Measurements from ENCODE around the gene ROBO4.

Gene ROBO4

DNA sequence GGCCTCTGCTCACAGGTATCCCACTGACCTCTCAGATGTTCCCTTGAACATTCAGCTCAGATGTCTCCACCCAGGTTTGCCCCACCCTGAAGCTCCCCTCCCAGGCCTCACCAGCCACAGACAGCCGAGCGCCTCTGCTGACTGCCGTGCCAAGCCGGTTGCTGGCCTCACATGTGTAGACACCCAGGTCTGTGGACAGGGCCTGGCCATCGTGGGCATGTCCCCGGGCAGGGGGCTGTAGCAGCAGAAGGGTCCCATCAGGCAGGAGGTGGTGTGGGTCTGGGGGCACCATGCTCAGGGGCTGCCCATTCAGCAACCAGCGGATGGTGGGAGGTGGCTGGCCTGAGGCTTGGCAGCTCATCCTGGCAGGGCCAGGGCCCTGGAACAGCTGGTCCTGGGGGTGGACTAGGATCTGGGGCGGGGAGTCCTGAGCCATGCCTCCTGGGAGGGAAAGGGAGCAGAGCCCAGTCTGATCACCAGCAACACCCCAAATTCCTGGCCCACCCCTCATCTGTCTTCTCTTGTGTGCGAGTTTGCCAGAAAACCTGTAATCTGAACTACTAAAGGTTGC is 759 bp downstream of the ROBO4 start:
- H3K4me1 Mint-ChIP-seq = no peaks in the 10 kb centered on the region
- no peaks in the 10 kb centered on the region for H3K9me3 Mint-ChIP-seq
- DNase-seq = no peak
- H3K4me3 Mint-ChIP-seq = no peak overlapping the region
- no peak for ATAC-seq
- peaks cover 36% of the 10 kb centered on the region for H3K27me3 Mint-ChIP-seq
- H3K27ac Mint-ChIP-seq = no peak overlapping the region

DNA sequence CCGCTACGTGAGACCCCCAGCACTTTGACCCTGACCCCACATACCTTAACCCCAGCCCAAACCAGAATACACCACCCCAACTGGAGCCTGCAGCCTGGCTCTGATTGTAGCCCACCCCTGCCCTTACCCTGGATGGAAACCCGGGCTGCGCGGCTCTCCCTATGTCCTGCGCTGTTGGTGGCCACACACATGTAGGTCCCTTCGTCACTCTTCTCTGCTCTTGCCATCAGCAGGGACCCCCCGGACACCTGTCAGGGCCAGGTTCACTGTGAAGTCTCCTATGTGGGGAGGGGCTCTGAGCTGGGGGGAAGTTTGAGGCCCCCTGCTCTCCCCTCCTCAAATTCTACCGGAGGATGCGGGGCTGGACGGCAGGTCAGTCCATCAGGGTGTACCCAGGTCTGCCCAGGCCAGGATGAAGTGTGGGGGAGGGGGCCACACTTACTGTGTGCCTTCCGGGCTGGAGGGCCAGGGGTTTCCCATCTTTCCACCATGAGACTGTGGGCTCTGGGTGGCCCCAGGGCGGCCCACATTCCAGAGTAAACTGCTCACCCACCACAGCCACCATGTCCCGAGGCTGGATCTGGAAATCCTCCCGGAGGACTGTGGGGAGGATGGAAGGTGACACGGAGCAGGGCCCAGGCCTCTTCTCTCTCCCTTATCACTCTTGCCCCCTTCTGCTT is 1.5 kb downstream of the ROBO4 start:
- Mint-ChIP-seq H3K4me3 (no peak overlapping the region), H3K27me3 (peaks cover 29% of the 10 kb centered on the region), H3K4me1 (no peaks in the 10 kb centered on the region), H3K9me3 (no peaks in the 10 kb centered on the region), H3K27ac (no peak overlapping the region)
- ATAC-seq = no peak
- DNase-seq = no peak

DNA sequence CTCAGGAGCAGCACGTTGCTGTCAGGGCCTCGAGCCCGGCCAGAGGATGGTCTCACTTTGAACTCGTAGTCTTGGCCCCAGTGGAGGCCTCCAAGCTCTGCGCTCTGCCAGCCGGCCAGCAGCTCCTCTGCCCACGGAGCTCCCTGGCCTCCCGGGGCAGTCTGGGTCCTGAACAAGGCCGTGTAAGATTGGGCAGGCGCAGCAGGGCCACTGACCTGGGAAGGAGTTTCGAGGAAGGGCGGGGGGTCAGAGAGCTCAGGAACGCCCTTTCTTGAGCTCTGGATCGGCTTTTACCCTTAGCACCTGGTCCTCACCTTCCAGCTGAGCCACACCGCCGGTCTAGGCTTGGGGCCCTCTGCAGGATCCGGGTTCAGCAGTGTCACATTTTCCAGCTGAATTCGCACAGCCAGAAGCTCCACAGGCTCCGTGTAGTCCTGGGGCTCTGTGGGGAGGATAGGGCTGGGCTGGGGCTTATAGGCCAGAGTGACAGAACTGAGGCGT is 2.1 kb downstream of the ROBO4 start:
- DNase-seq = no peak
- H3K27ac Mint-ChIP-seq = no peak overlapping the region
- peaks cover 22% of the 10 kb centered on the region for H3K27me3 Mint-ChIP-seq
- H3K4me1 Mint-ChIP-seq = no peaks in the 10 kb centered on the region
- H3K9me3 Mint-ChIP-seq = no peaks in the 10 kb centered on the region
- no peak overlapping the region for H3K4me3 Mint-ChIP-seq
- no peak for ATAC-seq

DNA sequence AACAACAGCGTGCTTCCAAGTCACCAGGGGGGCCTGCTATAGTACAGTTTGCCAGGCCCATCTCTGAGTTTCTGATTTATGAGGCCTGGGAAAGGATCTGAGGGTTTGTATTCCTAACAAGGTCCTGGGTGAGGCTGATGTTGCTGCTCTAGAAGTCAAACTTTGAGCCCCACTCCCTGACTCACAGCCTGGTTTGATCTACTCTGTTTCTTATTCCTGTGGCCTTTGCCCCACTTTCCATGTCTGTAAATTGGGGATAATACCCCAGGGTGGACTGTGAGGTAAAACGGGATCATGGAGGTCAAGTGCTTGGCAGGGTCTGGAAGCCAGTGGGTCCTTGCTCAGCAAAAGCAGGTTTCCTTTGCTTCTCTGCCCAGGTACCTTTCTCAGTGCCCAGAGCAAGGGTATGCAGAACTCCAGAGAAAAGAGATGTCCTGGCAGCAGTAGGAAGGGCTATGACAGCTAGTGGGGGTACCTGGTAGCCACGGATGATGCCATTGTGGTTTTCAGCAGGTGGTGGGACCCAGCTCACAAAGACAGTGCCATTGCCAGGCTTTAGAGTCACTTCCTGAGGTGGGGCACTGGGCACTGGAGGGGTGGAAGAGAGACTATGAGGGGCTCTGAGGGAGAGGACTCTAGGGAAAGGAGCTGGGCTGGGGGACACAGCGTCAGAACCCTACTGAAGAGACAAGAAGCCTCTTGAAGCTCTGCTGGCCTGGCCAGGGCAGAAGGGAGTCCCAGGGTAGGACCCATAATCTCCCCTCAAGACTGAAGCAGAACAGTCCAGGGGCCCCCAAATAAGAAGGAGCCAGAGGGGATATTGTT is 2.8 kb downstream of the ROBO4 start:
- no peak for ATAC-seq
- Mint-ChIP-seq H3K4me1 (no peaks in the 10 kb centered on the region), H3K27me3 (peaks cover 17% of the 10 kb centered on the region), H3K27ac (no peak overlapping the region), H3K9me3 (no peaks in the 10 kb centered on the region), H3K4me3 (no peak overlapping the region)
- DNase-seq = no peak

DNA sequence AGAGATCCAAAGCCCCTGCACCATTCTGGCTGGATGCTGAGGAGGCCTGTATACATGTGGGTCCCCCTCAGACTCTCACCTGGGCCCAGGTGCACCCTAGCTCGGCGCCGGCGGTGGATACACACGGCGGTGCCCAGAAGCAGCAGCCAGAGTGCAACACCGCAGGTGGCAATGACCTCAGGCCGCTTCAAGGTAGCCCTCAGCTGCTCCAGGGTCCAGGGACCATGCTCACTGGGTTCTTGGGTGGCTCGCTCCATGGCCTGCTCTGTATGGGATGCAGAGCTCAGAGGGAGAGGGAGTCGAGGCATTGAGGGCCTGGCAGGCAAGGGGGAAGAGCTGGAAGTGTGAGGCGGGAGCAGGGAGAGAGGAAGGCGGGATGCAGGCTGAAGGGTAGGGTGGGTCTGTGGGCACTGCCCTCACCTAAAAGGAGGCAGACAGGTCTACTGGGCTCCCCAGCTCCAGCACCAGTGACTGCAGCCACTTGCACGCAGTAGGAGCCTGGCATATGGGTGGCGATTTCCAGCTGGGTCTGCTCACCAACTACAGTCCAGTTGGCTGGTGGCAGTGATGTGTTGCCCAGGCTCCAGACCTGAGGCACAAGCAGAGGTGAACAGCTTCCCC is 3.8 kb downstream of the ROBO4 start:
- Mint-ChIP-seq H3K27me3 (peaks cover 8% of the 10 kb centered on the region), H3K9me3 (no peaks in the 10 kb centered on the region), H3K27ac (no peak overlapping the region)

DNA sequence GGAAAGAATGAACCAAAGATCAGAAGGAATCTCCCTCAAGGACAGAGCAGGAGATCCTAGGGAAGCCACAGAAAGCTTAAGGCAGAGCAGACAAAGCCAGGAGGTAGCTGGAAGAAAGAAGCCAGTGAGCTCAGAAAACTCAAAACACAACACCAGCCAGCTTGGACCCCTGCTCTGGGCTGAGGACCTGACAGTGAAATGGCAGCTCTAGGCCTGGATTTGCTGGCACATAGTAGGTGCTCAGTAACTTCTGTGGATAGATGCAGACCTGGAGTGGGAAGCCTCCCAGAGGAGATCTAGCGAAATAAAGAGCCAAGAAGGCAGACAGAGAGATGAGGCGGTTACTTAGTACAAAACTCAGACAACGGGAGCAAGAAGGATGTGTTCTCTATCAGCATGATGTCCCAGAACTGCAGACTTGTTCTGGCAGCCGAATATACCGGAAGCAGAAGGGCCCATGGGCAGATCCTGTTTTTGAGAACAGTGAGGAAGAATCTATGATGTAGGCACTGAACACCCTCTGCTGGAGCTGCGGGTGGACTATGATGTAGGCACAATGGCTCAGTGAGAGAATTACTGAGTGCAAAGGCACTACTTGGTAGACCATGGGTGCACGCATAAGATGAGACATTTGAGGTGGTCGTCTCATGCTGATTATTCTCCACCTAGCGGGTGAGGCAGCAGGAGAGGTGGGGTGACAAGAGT is 4.8 kb downstream of the ROBO4 start:
- H3K9me3 Mint-ChIP-seq = no peaks in the 10 kb centered on the region
- H3K27ac Mint-ChIP-seq = no peak overlapping the region
- DNase-seq = no peak
- ATAC-seq = no peak
- peaks cover 8% of the 10 kb centered on the region for H3K27me3 Mint-ChIP-seq
- no peak overlapping the region for H3K4me3 Mint-ChIP-seq
- no peaks in the 10 kb centered on the region for H3K4me1 Mint-ChIP-seq

More for the DNA sequence above, 3.8 kb downstream of the ROBO4 start:
- Mint-ChIP-seq H3K4me3 (no peak overlapping the region), H3K4me1 (no peaks in the 10 kb centered on the region)
- DNase-seq (no peak), ATAC-seq (no peak)

DNA sequence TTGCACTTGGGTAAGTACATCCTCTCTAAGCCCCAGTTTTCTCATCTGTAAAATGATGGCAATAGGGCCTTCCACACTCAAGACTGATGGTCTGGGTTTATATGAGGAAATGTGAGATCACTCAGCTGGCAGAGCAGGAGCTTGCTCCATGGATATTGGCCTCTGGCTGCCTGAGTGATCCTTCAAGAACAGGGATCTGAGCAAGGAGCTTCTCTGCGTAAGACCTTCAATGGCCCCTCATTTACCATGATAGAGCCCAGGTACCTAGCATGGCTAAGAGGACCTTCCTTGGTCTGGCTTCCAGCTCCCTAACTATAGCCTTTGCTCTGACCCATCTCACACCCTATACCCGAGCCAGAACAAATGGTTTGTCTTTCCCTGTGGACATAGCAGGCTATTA is 5.5 kb downstream of the ROBO4 start:
- Mint-ChIP-seq H3K9me3 (no peaks in the 10 kb centered on the region), H3K27me3 (peaks cover 8% of the 10 kb centered on the region), H3K27ac (no peak overlapping the region), H3K4me1 (no peaks in the 10 kb centered on the region), H3K4me3 (no peak overlapping the region)
- ATAC-seq (no peak), DNase-seq (no peak)

DNA sequence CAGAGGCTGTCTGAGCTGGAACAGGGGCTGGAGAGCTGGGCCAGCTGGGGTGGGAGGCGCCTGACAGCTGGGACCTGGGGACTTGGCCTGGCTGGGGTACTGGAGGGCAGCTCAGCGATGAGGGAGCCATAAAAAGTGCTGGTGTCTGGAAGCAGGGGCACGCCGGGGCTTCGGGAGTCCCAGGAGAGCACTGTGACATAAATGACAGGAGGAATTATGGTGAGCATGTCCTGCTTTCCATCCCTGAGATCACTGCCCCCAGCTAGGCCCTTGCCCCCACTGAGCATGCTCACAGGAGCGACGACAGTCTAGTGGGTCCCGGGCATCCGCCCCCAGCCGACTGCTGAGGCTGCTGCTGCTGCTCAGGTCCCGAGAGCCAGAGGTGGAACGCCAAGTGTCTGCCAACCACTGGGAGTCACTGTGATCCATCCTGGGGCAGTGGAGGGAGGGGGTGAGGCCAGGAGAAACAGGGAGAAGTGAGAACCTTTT is 6.2 kb downstream of the ROBO4 start:
- Mint-ChIP-seq H3K27ac (no peak overlapping the region), H3K27me3 (peaks cover 15% of the 10 kb centered on the region), H3K4me1 (no peaks in the 10 kb centered on the region), H3K9me3 (no peaks in the 10 kb centered on the region), H3K4me3 (no peak overlapping the region)
- no peak for ATAC-seq
- DNase-seq = no peak

DNA sequence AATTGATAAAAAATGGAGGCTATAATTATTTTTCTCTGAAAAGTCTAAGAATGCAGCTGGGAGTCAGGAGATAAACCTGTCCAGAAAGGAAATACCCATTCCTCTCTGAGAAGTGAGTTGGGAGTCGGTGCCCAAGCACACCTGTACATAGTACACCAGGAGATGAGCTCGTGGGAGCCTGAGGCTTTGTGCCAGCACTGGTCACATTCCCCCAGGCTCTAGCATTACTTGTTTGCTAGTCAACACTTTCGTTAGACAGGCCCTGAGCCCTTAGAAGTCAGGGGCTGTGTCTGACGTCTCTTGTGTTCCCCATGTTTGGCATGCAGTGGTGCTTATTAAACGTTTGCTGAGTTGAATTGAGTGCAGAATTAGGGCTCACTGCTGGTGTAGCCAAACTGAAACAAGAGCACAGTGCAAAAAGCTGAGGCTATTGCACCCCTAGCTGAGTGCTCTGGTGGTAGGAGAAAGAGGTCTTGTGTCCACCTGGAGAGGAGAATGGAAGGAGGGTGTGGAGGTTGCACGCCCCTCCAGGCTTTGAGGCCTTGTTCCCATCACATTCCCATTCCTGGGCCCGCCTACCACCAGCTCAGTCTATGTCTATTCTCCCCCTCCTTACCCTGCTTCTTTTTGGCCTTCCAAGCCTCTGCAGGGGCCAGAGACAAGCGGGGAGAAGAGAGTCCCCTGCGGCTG is 6.8 kb downstream of the ROBO4 start:
- Mint-ChIP-seq H3K27me3 (peaks cover 21% of the 10 kb centered on the region), H3K9me3 (no peaks in the 10 kb centered on the region), H3K4me3 (no peak overlapping the region), H3K4me1 (no peaks in the 10 kb centered on the region), H3K27ac (no peak overlapping the region)
- DNase-seq = no peak
- no peak for ATAC-seq

DNA sequence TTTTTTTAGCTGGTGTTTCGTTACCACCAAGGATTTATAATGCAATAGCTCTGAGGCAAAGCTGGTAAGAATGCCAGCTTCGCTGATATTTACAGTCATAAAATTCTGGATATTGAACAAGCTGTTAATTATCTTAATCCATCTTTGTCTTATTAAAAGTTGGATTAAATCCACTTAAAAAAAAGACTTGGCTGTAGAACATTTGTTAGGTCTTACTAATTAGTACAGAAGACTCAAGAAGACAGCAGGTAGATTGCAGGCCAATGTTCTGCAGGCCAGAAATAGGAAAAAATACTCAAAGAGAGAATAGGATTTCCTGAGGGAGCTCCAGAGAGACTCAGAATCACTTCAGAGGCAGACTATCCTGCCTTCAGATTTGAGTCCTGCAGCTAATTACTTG is 7.5 kb downstream of the ROBO4 start:
- DNase-seq (no peak), ATAC-seq (no peak)
- H3K4me3 Mint-ChIP-seq = no peak overlapping the region
- no peak overlapping the region for H3K27ac Mint-ChIP-seq
- no peaks in the 10 kb centered on the region for H3K4me1 Mint-ChIP-seq
- peaks cover 25% of the 10 kb centered on the region for H3K27me3 Mint-ChIP-seq
- H3K9me3 Mint-ChIP-seq = no peaks in the 10 kb centered on the region

DNA sequence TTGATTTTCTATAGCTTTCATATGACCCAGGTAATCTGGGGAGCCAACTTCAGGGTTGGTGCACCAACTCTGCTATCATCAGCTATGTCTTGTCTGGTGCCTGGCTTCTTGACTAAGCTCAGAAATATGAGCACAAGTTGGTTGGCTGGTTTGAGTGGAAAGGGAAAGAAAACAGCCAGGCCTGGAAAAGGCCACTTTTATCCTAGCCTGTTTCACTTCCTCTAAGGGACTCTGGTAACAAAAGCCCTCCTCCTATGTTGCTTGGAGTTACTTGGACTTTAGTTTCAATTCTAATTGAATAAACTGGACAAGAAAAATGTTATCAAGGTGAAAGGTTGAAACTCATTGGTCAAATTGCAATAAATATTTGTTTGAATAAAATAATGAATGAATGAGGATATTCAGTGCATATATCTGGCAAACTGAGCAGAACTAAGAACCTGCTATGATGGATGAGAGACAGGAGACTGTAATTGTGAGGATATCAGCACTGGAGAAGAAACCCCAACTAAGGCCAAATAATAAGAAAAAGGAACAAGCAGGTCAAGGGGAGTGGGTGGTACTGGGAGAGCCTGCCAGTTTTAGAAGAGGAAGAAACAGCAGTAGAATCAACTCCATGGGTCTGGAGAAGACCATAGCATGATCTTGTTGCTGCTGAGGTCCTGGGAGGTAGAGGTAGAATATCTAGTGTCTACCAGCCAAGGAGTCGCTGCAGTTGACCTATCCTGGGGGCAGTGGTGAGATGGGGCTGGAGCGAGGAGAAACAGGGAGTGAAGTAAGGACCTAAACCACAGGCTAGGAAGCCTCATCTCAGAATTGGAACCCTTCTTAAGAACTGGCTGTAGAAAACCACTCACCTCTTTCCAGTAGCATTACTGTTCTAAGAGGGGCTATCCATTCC is 8.2 kb downstream of the ROBO4 start:
- Mint-ChIP-seq H3K27ac (no peak overlapping the region), H3K4me1 (no peaks in the 10 kb centered on the region), H3K27me3 (peaks cover 25% of the 10 kb centered on the region), H3K9me3 (no peaks in the 10 kb centered on the region), H3K4me3 (no peak overlapping the region)
- ATAC-seq = no peak
- DNase-seq = no peak

DNA sequence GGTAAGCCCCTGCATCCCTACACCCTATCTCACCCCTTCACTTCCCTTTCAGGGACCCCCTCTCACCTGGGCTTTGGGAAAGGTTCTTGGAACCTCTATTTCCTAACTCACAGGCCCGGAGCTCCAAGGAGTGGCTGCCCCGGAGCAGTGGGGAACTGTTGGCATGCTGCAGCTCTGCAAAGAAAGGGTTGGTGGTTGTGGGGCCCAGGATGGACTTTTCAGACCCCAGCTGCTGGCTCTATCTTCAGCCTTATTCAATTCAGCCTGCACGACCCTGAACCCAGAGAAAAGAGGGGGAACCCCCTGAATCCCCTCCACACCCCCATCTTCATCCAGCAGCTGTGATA is 10.0 kb downstream of the ROBO4 start:
- H3K27ac Mint-ChIP-seq = no peak overlapping the region
- ATAC-seq (no peak), DNase-seq (no peak)
- H3K4me3 Mint-ChIP-seq = no peak overlapping the region
- H3K4me1 Mint-ChIP-seq = no peaks in the 10 kb centered on the region
- H3K27me3 Mint-ChIP-seq = peaks cover 19% of the 10 kb centered on the region
- no peaks in the 10 kb centered on the region for H3K9me3 Mint-ChIP-seq

DNA sequence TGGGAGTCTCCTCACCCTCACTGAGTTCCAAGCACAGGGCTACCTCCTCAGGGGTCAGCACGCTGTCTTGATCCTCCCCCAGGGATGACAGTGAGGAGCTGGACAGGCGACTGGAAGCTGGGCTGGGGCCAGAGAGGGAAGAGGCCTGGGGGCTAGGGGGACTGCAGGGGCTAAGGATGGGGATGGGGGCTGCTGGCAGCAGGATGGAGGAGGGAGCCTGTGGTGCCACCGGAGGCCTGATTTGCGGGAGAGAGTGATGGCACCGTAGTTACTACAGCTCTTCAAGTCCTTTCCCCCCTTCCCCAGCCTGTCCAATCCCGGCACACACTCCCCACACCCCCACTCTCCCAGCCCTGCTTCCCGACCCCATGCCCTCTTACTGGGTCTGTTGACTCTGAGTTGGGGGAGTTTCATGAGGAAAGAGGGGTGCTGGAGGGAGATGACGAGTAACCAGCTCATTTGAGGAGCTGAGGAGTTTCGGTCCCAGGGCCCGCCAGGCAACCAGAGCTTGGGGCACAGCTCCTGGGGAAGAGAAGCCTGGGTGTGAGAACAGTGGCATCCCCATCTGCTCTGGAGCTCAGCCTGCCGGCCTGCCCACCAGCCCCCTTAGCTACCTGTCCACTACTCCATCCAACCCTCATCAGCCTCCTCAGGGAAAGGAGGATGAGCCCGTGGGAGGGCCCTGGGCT is 10.5 kb downstream of the ROBO4 start:
- H3K4me1 Mint-ChIP-seq = no peaks in the 10 kb centered on the region
- no peak for DNase-seq
- peaks cover 17% of the 10 kb centered on the region for H3K27me3 Mint-ChIP-seq
- no peak overlapping the region for H3K4me3 Mint-ChIP-seq
- peak; percentile 14 for ATAC-seq
- no peaks in the 10 kb centered on the region for H3K9me3 Mint-ChIP-seq
- H3K27ac Mint-ChIP-seq = no peak overlapping the region

DNA sequence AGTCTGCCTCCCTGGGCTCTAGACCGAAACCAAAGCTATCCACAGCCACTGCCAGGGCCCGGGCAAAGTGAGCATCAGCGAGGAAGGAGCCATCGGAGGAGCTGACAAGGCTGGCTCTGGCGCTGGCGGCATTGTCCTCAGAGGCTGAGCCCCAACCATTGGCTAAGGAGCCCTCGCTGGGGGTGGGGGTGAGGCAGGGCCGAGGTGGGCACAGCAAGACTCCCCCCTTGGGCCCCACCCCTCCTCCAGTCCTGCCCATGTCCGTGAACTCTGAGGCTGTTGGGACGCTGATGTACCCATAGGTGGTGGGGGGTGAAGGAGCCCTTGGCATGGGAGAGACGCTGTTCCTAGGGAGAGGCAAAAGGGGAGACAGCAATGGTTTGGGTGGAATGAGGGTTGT is 11.2 kb downstream of the ROBO4 start:
- Mint-ChIP-seq H3K27me3 (peaks cover 17% of the 10 kb centered on the region), H3K4me1 (no peaks in the 10 kb centered on the region), H3K4me3 (no peak overlapping the region), H3K9me3 (no peaks in the 10 kb centered on the region), H3K27ac (no peak overlapping the region)
- ATAC-seq (peak; percentile 31), DNase-seq (no peak)
